CD4-positive, alpha-beta T cell treated with Interleukin-2 at 100 ng/mL for 4 hours (primary cell): ENCODE measurements around the gene GLDC.
A peak's percentile ranks its signal among the peaks of the same experiment; 100 is the strongest.
"Not testable (repeated sequence)": the region's sequence is repeated elsewhere in the genome, so short reads cannot be mapped to it uniquely, and the experiment has no call there.

ENCODE experiments used
- DNase-seq: peaks from one replicate; pipeline ENCODE4 v3.0.0-alpha.2; 2020; ENCODE audit warnings: low spot score

GLDC gene

GRCh38 chr9:6645355-6646292, at the start of gene GLDC:
GLDC (minus strand) TSS chr9:6645729; CDS start chr9:6645499, 230 bp downstream.
- DNase-seq, result peak; percentile 28

GRCh38 chr9:6692881-6693361, 47.4 kb upstream of the GLDC start:
- DNase-seq, result no peak

- no peak for DNase-seq
These were observed 46.9 kb upstream of the GLDC start for GRCh38 chr9:6692433-6692832.

- not testable (repeated sequence) for DNase-seq
These were observed 45.1 kb upstream of the GLDC start for GRCh38 chr9:6690675-6691070.

- no peak for DNase-seq
These were observed 44.6 kb upstream of the GLDC start for GRCh38 chr9:6689893-6690674.

GRCh38 chr9:6687180-6687579, 41.7 kb upstream of the GLDC start:
- DNase-seq, result no peak

- DNase-seq, result no peak
These were observed 40.9 kb upstream of the GLDC start for GRCh38 chr9:6686396-6686795.

GRCh38 chr9:6681957-6682501, 36.5 kb upstream of the GLDC start:
- no peak for DNase-seq

- peak; percentile 91 for DNase-seq
These were observed 35.8 kb upstream of the GLDC start for GRCh38 chr9:6681147-6681956.

GRCh38 chr9:6680797-6681146, 35.2 kb upstream of the GLDC start:
- DNase-seq, result peak; percentile 48

- no peak for DNase-seq
These were observed 32.3 kb upstream of the GLDC start for GRCh38 chr9:6677803-6678202.

- DNase-seq, result no peak
These were observed 30.9 kb upstream of the GLDC start for GRCh38 chr9:6676254-6676921.

- DNase-seq, result no peak
These were observed 29.7 kb upstream of the GLDC start for GRCh38 chr9:6675268-6675667.

GRCh38 chr9:6673326-6674025, 27.9 kb upstream of the GLDC start:
- no peak for DNase-seq

- DNase-seq, result no peak
These were observed 26.6 kb upstream of the GLDC start for GRCh38 chr9:6672118-6672517.

- no peak for DNase-seq
These were observed 25.9 kb upstream of the GLDC start for GRCh38 chr9:6671416-6671815.

- no peak for DNase-seq
These were observed 24.4 kb upstream of the GLDC start for GRCh38 chr9:6669881-6670280.

- peak; percentile 30 for DNase-seq
These were observed 22.2 kb upstream of the GLDC start for GRCh38 chr9:6667633-6668280.

GRCh38 chr9:6667080-6667479, 21.6 kb upstream of the GLDC start:
- DNase-seq, result no peak

- no peak for DNase-seq
These were observed 20.1 kb upstream of the GLDC start for GRCh38 chr9:6665628-6666027.
